IPS-15b (cell line): ENCODE data around the gene VDAC1.
"Not testable (repeated sequence)": the region's sequence is repeated elsewhere in the genome, so short reads cannot be mapped to it uniquely, and the experiment has no call there.

Experiments
- H3K27me3 ChIP-seq: one replicate; pipeline ENCODE4 v1.6.1; 2013; ENCODE audit warnings: low read length; ENCODE audit not compliant: control insufficient read depth, insufficient read depth
- H3K36me3 ChIP-seq: one replicate; pipeline ENCODE4 v1.6.1; 2013; ENCODE audit warnings: low read length; ENCODE audit not compliant: control insufficient read depth, insufficient read depth
- H3K4me1 ChIP-seq: one replicate; pipeline ENCODE4 v1.6.1; 2013; ENCODE audit warnings: mild to moderate bottlenecking, low read length; ENCODE audit not compliant: control insufficient read depth, insufficient read depth
- H3K4me3 ChIP-seq: one replicate; pipeline ENCODE4 v1.5.1; 2013; ENCODE audit warnings: low read depth, low read length
- H3K9ac ChIP-seq: one replicate; pipeline ENCODE4 v1.6.1; 2013; ENCODE audit warnings: low read depth, mild to moderate bottlenecking, low read length
- H3K9me3 ChIP-seq: one replicate; pipeline ENCODE4 v1.6.1; 2013; ENCODE audit warnings: mild to moderate bottlenecking, low read length; ENCODE audit not compliant: control insufficient read depth, insufficient read depth

Gene VDAC1

DNA sequence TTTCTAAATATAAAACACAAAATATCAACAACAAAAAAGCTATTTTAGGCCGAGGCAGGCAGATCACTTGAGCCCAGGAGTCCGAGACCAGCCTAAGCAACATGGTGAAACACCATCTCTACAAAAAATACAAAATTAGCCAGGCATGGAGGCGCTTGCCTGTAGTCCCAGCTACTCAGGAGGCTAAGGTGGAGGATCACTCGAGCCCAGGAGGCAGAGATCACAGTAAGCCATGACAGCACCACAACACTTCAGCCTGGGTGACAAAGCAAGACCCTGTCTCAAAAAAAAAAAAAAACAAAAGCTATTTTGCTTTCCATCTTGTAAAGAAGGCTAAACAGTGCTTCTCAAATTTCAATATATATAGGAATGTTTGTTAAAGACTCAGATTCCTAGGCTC is 47.7 kb downstream of the VDAC1 start:
- H3K27me3 ChIP-seq, result no peaks in the 10 kb centered on the region
- no peak overlapping the region for H3K9ac ChIP-seq
- peaks cover 10% of the 10 kb centered on the region for H3K36me3 ChIP-seq
- no peak overlapping the region for H3K4me3 ChIP-seq
- no peaks in the 10 kb centered on the region for H3K4me1 ChIP-seq
- no peaks in the 10 kb centered on the region for H3K9me3 ChIP-seq

DNA sequence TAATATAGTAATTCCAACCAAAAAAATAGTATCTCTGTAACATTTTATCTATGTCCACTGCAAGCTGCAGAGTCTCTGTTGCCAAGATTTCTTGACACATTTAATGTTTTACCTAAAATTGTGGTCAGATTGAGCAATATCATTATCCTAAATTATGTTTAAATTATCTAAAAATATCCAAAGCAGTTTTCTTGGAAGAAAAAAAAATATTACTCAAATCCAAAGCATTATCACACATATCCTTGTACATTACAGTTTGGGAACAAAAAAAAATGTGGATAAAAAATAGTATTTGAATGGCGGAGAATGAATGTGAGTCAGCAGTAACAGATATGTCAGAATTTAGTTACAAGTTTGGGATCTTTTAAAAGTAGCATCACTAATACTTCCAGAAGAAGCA is 48.6 kb downstream of the VDAC1 start:
- H3K4me1 ChIP-seq, H3K4me3 ChIP-seq, H3K9ac ChIP-seq, H3K9me3 ChIP-seq, H3K27me3 ChIP-seq: not testable (repeated sequence)
- peaks cover 10% of the 10 kb centered on the region for H3K36me3 ChIP-seq

GRCh38 chr5:133953568-133954145 is 51.1 kb downstream of the VDAC1 start:
- peaks cover 5% of the 10 kb centered on the region for H3K36me3 ChIP-seq
- no peak overlapping the region for H3K4me3 ChIP-seq
- no peaks in the 10 kb centered on the region for H3K4me1 ChIP-seq
- H3K9me3 ChIP-seq, result no peaks in the 10 kb centered on the region
- no peak overlapping the region for H3K9ac ChIP-seq
- H3K27me3 ChIP-seq, result no peaks in the 10 kb centered on the region

DNA sequence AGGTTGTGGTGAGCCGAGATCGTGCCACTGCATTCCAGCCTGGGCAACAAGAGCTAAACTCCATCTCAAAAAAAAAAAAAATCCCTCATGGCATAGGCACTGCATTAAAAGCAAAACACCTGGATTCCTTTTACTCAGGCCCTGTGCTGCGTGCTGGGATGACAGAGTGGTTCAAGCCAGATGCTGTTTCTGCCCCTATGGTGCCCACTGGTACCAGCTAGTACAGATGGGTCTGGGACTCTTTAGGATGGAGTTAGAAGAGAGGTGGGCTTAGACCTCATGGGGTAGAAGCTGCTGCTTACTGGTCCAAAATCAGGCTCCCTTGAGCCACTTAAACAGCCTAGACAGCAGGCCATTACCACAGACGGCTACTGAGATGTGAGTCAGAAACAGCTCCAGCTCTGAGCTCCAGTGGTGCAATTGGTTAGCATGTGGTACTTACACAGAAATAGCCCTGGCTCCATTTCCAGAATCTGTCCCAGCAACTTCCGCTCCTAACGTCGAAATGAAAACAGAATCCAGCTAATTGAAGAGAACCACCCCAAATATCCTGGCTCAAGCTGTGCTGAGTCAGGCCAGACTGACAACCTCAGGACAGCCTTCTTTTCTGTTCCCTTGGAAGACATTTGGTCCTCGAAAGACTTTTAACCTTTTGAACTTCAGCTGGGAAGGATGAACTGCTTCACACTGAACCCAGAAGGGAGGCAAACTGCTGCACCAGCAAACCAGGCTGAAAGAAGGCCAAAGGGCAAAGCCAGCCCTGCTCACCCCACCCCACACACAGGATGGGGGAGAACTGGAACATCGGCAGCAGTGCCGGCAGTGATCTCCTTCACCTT is 51.8 kb downstream of the VDAC1 start:
- H3K9ac ChIP-seq, result no peak overlapping the region

GRCh38 chr5:133950821-133951612 is 53.8 kb downstream of the VDAC1 start:
- Histone ChIP-seq H3K4me1 (no peaks in the 10 kb centered on the region), H3K27me3 (no peaks in the 10 kb centered on the region), H3K4me3 (no peak overlapping the region), H3K36me3 (peaks cover 5% of the 10 kb centered on the region), H3K9me3 (no peaks in the 10 kb centered on the region), H3K9ac (no peak overlapping the region)

More for the DNA sequence above, 51.8 kb downstream of the VDAC1 start:
- H3K36me3 ChIP-seq, result peaks cover 5% of the 10 kb centered on the region
- no peaks in the 10 kb centered on the region for H3K27me3 ChIP-seq
- no peaks in the 10 kb centered on the region for H3K9me3 ChIP-seq
- no peak overlapping the region for H3K4me3 ChIP-seq
- H3K4me1 ChIP-seq, result no peaks in the 10 kb centered on the region

DNA sequence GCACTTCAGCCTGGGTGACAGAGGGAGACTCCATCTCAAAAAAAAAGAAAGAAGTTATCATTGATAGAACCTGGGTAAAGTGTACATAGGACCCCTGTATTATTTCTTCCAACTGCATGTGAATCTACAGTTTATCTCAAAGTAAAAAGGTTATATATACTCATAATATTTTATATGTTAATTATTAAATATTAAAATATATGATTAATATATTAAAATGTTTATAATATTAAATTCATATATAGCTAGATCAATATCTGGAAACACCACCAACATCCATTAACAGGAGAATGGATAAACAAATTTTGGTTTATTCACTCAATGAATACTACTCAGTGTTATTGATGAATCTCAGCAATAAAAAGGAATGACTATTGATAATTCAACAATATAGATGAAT is 56.1 kb downstream of the VDAC1 start:
- Histone ChIP-seq H3K9me3 (no peaks in the 10 kb centered on the region), H3K9ac (no peak overlapping the region), H3K27me3 (no peaks in the 10 kb centered on the region), H3K4me1 (no peaks in the 10 kb centered on the region), H3K4me3 (no peak overlapping the region), H3K36me3 (no peaks in the 10 kb centered on the region)

DNA sequence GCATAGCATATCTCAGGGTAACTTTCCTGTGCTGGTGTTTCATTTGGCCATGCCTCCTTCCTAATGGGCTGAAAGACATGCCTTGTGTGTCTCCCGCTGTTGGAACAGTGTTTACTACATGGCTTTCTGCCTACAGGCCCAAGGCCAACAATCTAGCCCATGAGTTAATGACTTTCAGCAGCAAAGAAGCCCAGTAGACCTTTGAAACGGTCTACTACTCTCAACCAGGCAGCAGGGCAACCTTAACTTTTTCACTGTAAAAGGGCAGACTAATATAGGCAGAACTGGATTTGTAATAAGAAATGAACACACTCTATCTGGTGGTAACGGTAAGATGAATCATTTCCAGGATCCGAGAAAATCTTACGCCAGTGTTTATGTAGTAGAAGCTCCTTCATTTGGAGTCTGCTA is 57.3 kb downstream of the VDAC1 start:
- Histone ChIP-seq H3K9ac (no peak overlapping the region), H3K27me3 (no peaks in the 10 kb centered on the region), H3K36me3 (no peaks in the 10 kb centered on the region), H3K9me3 (no peaks in the 10 kb centered on the region), H3K4me3 (no peak overlapping the region), H3K4me1 (no peaks in the 10 kb centered on the region)

- no peaks in the 10 kb centered on the region for H3K4me1 ChIP-seq
- H3K9ac ChIP-seq, result no peak overlapping the region
- no peaks in the 10 kb centered on the region for H3K27me3 ChIP-seq
- H3K4me3 ChIP-seq, result no peak overlapping the region
- H3K36me3 ChIP-seq, result no peaks in the 10 kb centered on the region
- no peaks in the 10 kb centered on the region for H3K9me3 ChIP-seq
Observed at GRCh38 chr5:133945568-133945967, 59.2 kb downstream of the VDAC1 start.

- no peak overlapping the region for H3K9ac ChIP-seq
- H3K36me3 ChIP-seq, result no peaks in the 10 kb centered on the region
- H3K9me3 ChIP-seq, result no peaks in the 10 kb centered on the region
- H3K27me3 ChIP-seq, result no peaks in the 10 kb centered on the region
- no peaks in the 10 kb centered on the region for H3K4me1 ChIP-seq
- no peak overlapping the region for H3K4me3 ChIP-seq
Observed at GRCh38 chr5:133944263-133945185, 60.3 kb downstream of the VDAC1 start.

- H3K4me3 ChIP-seq, result no peak overlapping the region
- no peaks in the 10 kb centered on the region for H3K36me3 ChIP-seq
- H3K9me3 ChIP-seq, result no peaks in the 10 kb centered on the region
- H3K4me1 ChIP-seq, result no peaks in the 10 kb centered on the region
- no peaks in the 10 kb centered on the region for H3K27me3 ChIP-seq
- H3K9ac ChIP-seq, result no peak overlapping the region
Observed at GRCh38 chr5:133943475-133943817, 61.3 kb downstream of the VDAC1 start.
